Uterus (tissue), 4 donors: ENCODE data around the gene LRP1. TPM values are rescaled to one million over a fixed set of nuclear protein-coding genes. Genes with fewer than 3 reads are reported as not detected.

ENCODE experiments used
- DNase-seq, 2 donors: peaks; one replicate each; pipeline ENCODE4 v3.0.0-alpha.2; 2019 to 2020
- H3K27ac ChIP-seq, 2 donors: fragments of 200-600 bp; sonication (generic); 1 replicate in 1 of 2; 2 replicates in 1 of 2; pipeline ENCODE4 v1.5.1; 2016 to 2018
- H3K27me3 ChIP-seq, 2 donors: fragments of 200-600 bp; sonication (generic); one replicate each; pipeline ENCODE4 v1.5.1; 2018 to 2019; ENCODE audit warnings: control low read depth in 1 of 2
- H3K36me3 ChIP-seq, 2 donors: fragments of 200-600 bp; sonication (generic); one replicate each; pipeline ENCODE4 v1.5.1; 2019; ENCODE audit warnings: control low read depth in 1 of 2
- H3K4me1 ChIP-seq, 2 donors: fragments of 200-600 bp; sonication (generic); one replicate each; pipeline ENCODE4 v1.5.1; 2018 to 2019; ENCODE audit warnings: control low read depth in 1 of 2
- H3K4me3 ChIP-seq, 2 donors: fragments of 200-600 bp; sonication (generic); 1 replicate in 1 of 2; 2 replicates in 1 of 2; pipeline ENCODE4 v1.5.1; 2018 to 2019; ENCODE audit warnings: mild to moderate bottlenecking in 1 of 2
- H3K9me3 ChIP-seq, 2 donors: fragments of 200-600 bp; sonication (generic); one replicate each; pipeline ENCODE4 v1.5.1; 2019; ENCODE audit warnings: control low read depth in 1 of 2
- POLR2A ChIP-seq, 2 donors: fragments of 450-650 bp; IDR thresholded peaks; one replicate each; pipeline ENCODE4 v1.6.1; 2016; ENCODE audit warnings: antibody characterized with exemption in 2 of 2, mild to moderate bottlenecking in 1 of 2, moderate library complexity in 1 of 2
- intact Hi-C: fragments of 100-400 bp; cut with DNase I; formaldehyde crosslinking; loops from one replicate; pipeline ENCODE4 v1.15.1; 2023; ENCODE audit warnings: low total_unique reads
- total RNA-seq, 4 donors: library from RNA; depleted of rRNA in 3 of 4; stranded (reverse); fragments of >200 nt in 3 of 4; gene quantifications; one replicate each; pipeline versions ENCODE4 v1.1.0 to v1.2.4, GENCODE V29; 2014 to 2023
- TF ChIP-seq, protein P1 (sequence below), 4 experiments: fragments of 200-600 bp in 2 of 4; fragments of 450-650 bp in 2 of 4; sonication (generic) in 2 of 4; IDR thresholded peaks; one replicate each; pipeline ENCODE4 v1.5.1; 2016 to 2019; ENCODE audit warnings: antibody characterized with exemption in 4 of 4, mild to moderate bottlenecking in 2 of 4, moderate library complexity in 1 of 4
- donor health status: DM: yes; HTN: yes; CAD: no.

LRP1 gene
- total RNA-seq, 4 donors from 2014 or later: 164 to 507 (median 318) TPM

DNA sequence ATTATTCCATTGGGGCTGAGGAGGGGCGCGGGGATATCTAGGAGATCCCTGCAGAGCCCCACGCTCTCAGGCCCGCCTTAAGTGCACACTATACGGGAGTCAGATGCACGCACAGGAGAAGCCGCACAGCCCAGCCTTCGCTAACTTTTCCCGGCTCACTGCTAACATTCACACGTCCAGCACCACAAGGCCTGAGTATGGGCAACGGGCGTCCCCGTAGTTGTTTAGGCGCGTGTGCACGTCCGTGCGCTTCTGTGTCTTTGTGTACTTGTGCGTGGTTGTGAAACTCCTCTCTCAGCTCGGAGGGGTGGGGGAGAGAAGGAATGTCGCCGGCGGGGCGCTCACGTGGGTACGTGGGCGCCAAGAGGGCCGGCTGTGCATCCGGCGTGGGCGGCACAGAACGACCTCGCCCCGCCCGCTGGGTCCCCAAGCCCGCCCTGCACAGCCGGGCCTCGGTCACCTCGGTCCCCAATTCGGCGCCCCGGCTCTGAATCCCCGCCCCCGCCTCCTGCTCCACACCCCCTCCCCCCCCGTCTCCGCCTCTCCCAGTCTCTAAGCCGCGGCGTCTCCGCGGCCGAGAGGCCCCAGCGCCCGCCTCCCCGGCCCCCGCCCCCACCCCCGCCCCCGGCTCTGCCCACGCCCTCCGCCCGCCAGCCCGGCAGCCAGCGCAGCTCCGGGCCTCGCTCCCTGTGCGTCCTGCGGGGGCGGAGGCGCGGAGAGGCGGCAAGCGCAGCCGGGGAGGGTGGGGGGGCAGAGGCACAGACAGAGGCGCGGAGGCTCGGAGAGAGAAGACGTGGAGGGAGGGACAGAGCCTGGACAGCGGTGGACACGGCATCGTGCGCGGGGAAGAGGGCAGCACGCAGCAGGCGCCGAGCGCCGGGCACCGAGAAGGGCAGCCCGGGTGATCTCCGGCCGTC lies 39.7 kb upstream of the LRP1 start, which contains the start of gene NAB2:
Gene NAB2, plus strand, starts transcription at position 761 of the 917 bp plus-strand sequence. CDS start 158 bp downstream, outside the sequence.
- Histone ChIP-seq H3K27me3 (no peaks in the 10 kb centered on the region), H3K4me1 (peaks cover 13 to 38% of the 10 kb centered on the region in 2 donors), H3K9me3 (no peaks in the 10 kb centered on the region), H3K27ac (peak within 1 kb of the TSS; percentile 96 to 99), H3K4me3 (peak within 1 kb of the TSS; percentile 73 to 89), H3K36me3 (no peaks in the 10 kb centered on the region)
- peak; percentile 72 to 81 for TF ChIP-seq POLR2A (IDR thresholded peaks at IDR 0.05)
- TF ChIP-seq, protein P1, sequence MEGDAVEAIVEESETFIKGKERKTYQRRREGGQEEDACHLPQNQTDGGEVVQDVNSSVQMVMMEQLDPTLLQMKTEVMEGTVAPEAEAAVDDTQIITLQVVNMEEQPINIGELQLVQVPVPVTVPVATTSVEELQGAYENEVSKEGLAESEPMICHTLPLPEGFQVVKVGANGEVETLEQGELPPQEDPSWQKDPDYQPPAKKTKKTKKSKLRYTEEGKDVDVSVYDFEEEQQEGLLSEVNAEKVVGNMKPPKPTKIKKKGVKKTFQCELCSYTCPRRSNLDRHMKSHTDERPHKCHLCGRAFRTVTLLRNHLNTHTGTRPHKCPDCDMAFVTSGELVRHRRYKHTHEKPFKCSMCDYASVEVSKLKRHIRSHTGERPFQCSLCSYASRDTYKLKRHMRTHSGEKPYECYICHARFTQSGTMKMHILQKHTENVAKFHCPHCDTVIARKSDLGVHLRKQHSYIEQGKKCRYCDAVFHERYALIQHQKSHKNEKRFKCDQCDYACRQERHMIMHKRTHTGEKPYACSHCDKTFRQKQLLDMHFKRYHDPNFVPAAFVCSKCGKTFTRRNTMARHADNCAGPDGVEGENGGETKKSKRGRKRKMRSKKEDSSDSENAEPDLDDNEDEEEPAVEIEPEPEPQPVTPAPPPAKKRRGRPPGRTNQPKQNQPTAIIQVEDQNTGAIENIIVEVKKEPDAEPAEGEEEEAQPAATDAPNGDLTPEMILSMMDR (IDR thresholded peaks at IDR 0.05): no peak
- DNase-seq: peak; percentile 95 to 97
- intact Hi-C loops: no loop called here

DNA sequence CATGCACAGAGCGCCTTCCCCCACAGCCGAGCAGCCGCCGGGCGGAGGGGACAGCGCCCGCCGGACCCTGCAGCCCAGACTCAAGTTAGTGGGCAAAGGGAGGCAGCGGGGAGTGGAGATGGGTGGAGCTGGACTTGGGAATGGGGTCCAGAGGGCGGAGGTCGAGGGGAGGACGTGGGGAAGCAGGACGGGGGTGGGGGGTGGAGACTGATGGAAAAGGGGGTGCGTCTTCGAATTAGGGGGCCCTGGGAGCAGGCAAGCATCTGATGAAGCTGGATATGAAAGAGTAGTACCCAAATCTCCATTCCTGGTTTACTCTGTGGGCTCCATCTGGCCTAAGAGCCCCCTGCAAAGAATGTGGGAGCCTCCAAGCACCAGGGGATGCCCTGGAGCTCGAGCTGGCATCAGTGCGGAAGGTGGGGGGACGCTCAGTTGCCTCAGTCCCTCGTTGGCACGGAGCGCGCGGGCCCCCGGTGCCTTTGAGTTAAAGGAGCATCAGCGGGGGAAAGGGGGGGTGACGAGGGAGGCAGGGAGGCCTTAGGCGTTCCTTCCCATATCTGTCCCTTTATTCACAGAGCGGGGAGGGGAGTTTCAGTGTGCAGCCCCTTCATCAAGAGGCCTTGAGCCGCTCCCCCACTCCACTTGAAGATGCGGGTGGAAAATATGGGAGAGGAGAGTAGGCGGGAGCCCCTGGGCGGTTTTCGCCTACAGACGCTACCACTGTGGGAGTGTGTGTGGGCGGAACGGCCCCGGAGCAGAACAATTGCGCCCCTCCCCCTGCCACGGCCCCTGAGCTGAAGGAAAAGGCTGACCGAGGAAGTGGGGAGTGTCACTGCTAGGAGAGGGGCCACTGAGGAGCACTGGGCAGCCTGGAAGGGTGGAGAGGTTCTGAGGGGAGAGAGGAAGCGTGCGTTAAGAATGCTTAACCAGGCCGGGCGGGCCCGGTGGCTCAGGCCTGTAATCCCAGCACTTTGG lies 38.7 kb upstream of the LRP1 start:
- peak overlapping the region; percentile 96 to 99 for H3K27ac ChIP-seq
- no peaks in the 10 kb centered on the region for H3K9me3 ChIP-seq
- peak; percentile 33 to 47 for TF ChIP-seq POLR2A (IDR thresholded peaks at IDR 0.05)
- TF ChIP-seq, protein P1 (IDR thresholded peaks at IDR 0.05): no peak
- DNase-seq: peak; percentile 82 to 84
- no peaks in the 10 kb centered on the region for H3K27me3 ChIP-seq
- H3K4me1 ChIP-seq: peaks cover 19 to 40% of the 10 kb centered on the region in 2 donors
- H3K36me3 ChIP-seq: no peaks in the 10 kb centered on the region
- intact Hi-C loops: no loop called here
- peak overlapping the region; percentile 73 to 89 for H3K4me3 ChIP-seq

DNA sequence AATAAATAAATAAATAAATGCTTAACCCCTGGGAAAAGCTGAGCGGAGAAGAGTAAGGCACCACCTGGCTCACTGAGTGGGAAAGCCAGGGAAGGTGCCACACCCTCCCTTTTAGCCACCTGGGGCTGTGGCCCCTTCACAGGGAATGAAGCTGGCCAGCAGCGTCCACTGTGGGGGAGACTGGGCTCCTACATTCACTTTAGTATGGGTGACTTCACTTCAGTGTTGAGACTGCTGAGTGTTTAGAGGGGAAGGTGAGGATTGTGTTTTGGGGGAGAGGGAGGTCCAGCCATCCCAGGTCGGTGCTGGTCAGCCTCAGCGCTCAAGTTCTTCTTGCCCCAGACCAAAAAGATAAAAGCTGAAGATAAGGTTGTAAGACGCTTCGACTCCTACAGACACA lies 37.8 kb upstream of the LRP1 start:
- H3K4me3 ChIP-seq: peak overlapping the region; percentile 73 to 89
- H3K27me3 ChIP-seq: no peaks in the 10 kb centered on the region
- H3K27ac ChIP-seq: peak overlapping the region; percentile 96 to 99
- intact Hi-C loops: no loop called here
- peaks cover 22 to 40% of the 10 kb centered on the region in 2 donors for H3K4me1 ChIP-seq
- no peak for DNase-seq
- no peaks in the 10 kb centered on the region for H3K9me3 ChIP-seq
- TF ChIP-seq, protein P1 (IDR thresholded peaks at IDR 0.05): no peak
- no peak for TF ChIP-seq POLR2A (IDR thresholded peaks at IDR 0.05)
- no peaks in the 10 kb centered on the region for H3K36me3 ChIP-seq

DNA sequence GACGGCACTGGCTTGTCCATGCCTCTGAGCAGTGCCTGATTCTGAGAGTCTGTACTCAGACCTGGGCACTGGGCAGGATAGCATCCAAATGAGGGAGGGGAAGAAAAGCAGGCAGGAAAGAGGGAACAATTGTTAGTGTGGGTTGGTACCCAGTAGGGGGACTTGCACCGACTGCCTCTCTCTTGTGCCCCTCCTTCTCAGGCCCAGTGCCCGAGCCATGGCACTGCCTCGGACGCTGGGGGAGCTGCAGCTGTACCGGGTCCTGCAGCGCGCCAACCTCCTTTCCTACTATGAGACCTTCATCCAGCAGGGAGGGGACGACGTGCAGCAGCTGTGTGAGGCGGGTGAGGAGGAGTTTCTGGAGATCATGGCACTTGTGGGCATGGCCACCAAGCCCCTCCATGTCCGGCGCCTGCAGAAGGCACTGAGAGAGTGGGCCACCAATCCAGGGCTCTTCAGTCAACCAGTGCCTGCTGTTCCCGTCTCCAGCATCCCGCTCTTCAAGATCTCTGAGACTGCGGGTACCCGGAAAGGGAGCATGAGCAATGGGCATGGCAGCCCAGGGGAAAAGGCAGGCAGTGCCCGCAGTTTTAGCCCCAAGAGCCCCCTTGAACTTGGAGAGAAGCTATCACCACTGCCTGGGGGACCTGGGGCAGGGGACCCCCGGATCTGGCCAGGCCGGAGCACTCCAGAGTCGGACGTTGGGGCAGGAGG lies 37.2 kb upstream of the LRP1 start:
- intact Hi-C loops: no loop called here
- Histone ChIP-seq H3K9me3 (no peaks in the 10 kb centered on the region), H3K4me3 (peak overlapping the region; percentile 73 to 89), H3K27ac (peak overlapping the region; percentile 96 to 99), H3K4me1 (peaks cover 22 to 39% of the 10 kb centered on the region in 2 donors), H3K27me3 (no peaks in the 10 kb centered on the region), H3K36me3 (no peaks in the 10 kb centered on the region)
- TF ChIP-seq, protein P1 (IDR thresholded peaks at IDR 0.05): no peak
- no peak for TF ChIP-seq POLR2A (IDR thresholded peaks at IDR 0.05)
- DNase-seq: no peak
